ENCODE results near the gene DHCR7.

- no peak for TF ChIP-seq BHLHE40 (IDR thresholded peaks at IDR 0.05; ENCODE audit: low read depth, low read length)
- TF ChIP-seq ESRRA (IDR thresholded peaks at IDR 0.05; ENCODE audit: borderline replicate concordance, low read length) = no peak
- TF ChIP-seq, protein P1, sequence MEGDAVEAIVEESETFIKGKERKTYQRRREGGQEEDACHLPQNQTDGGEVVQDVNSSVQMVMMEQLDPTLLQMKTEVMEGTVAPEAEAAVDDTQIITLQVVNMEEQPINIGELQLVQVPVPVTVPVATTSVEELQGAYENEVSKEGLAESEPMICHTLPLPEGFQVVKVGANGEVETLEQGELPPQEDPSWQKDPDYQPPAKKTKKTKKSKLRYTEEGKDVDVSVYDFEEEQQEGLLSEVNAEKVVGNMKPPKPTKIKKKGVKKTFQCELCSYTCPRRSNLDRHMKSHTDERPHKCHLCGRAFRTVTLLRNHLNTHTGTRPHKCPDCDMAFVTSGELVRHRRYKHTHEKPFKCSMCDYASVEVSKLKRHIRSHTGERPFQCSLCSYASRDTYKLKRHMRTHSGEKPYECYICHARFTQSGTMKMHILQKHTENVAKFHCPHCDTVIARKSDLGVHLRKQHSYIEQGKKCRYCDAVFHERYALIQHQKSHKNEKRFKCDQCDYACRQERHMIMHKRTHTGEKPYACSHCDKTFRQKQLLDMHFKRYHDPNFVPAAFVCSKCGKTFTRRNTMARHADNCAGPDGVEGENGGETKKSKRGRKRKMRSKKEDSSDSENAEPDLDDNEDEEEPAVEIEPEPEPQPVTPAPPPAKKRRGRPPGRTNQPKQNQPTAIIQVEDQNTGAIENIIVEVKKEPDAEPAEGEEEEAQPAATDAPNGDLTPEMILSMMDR (IDR thresholded peaks at IDR 0.05) = no peak
- TF ChIP-seq MAZ (IDR thresholded peaks at IDR 0.05; ENCODE audit: borderline replicate concordance, low read depth, low read length) = no peak
Measured at GRCh38 chr11:71458146-71459070, 10.2 kb upstream of the DHCR7 start.
